Measurements from ENCODE around the gene FRG2C.
A peak's percentile ranks its signal among the peaks of the same experiment; 100 is the strongest.
"Not testable (repeated sequence)": the region's sequence is repeated elsewhere in the genome, so short reads cannot be mapped to it uniquely, and the experiment has no call there.

The FRG2C gene

DNA sequence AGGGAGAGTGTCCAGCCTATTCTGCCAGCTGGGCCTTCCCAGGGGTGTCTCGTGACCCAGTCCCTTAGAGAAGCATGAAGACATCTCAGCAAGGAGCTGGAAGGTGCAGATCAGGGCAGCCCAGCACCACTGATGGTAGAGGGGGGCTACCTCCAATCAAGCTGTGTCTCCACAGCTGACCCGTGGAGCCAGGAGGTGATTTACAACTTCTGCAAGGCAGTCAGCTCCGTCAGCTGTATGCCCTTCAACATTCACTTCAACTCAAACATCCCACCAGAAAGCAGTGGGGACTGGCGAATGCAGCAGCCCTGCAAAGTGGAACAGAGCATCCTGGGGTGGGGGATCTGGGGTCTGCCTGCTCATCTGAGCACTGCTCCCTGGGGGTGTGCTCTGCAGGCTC lies 32.6 kb upstream of the FRG2C start:
- Histone ChIP-seq H3K9ac (ENCODE audit: low read length) (no peak overlapping the region), H4K20me1 (ENCODE audit: insufficient read depth, low read length) (no peaks in the 10 kb centered on the region), H3K4me3 (ENCODE audit: low read length) (no peak overlapping the region), H3K4me1 (ENCODE audit: low read length) (no peaks in the 10 kb centered on the region), H3F3A (ENCODE audit: insufficient read depth, low read length) (no peaks in the 10 kb centered on the region), H3K27me3 (replicated peaks; ENCODE audit: insufficient read depth, low read length) (no peaks in the 10 kb centered on the region), H3K79me2 (ENCODE audit: low read length) (no peaks in the 10 kb centered on the region), H2AFZ (ENCODE audit: low read length) (no peak overlapping the region), H3K4me2 (ENCODE audit: low read depth, low read length) (no peak overlapping the region), H3K9me3 (replicated peaks; ENCODE audit: insufficient read depth, low read length) (no peaks in the 10 kb centered on the region), H3K27ac (ENCODE audit: low read length) (peak overlapping the region; percentile 25; the same call in 1 of the 2 replicates), H3K36me3 (replicated peaks; ENCODE audit: insufficient read depth, low read length) (no peaks in the 10 kb centered on the region), H3K9me2 (replicated peaks; ENCODE audit: insufficient read depth, low read length) (no peaks in the 10 kb centered on the region)
- TF ChIP-seq EZH2 (optimal IDR thresholded peaks at IDR 0.05; ENCODE audit: low read depth, low read length) (no peak), EZH2phosphoT487 (IDR thresholded peaks at IDR 0.05; ENCODE audit: low read length) (no peak)
- TF ChIP-seq, protein P1, sequence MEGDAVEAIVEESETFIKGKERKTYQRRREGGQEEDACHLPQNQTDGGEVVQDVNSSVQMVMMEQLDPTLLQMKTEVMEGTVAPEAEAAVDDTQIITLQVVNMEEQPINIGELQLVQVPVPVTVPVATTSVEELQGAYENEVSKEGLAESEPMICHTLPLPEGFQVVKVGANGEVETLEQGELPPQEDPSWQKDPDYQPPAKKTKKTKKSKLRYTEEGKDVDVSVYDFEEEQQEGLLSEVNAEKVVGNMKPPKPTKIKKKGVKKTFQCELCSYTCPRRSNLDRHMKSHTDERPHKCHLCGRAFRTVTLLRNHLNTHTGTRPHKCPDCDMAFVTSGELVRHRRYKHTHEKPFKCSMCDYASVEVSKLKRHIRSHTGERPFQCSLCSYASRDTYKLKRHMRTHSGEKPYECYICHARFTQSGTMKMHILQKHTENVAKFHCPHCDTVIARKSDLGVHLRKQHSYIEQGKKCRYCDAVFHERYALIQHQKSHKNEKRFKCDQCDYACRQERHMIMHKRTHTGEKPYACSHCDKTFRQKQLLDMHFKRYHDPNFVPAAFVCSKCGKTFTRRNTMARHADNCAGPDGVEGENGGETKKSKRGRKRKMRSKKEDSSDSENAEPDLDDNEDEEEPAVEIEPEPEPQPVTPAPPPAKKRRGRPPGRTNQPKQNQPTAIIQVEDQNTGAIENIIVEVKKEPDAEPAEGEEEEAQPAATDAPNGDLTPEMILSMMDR (IDR thresholded peaks at IDR 0.05; ENCODE audit: low read length), result no peak
- DNase-seq, result no peak

DNA sequence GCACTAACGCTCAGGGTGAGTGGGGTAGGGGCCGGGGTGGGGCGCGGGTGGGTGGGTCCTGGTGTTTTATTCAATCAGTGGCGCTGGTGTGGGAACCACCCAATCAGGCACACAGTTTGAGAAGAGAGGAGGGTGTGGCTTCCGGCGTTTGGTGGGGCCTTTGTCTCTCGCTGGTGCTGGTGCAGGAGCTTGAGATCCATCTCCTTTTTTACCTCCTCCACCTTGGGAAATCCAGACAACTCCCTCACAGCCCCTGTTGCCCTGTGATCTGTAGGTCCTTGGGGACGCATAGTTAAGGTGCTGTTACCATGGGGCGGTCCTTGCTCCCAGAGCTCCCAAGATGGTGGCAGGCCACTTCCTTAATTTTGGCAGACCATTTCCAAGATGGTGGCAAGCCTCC lies 25.2 kb upstream of the FRG2C start:
- not testable (repeated sequence) for H3F3A ChIP-seq (ENCODE audit: insufficient read depth, low read length); H4K20me1 ChIP-seq (ENCODE audit: insufficient read depth, low read length); H3K4me2 ChIP-seq (ENCODE audit: low read depth, low read length); H3K9me2 ChIP-seq (replicated peaks; ENCODE audit: insufficient read depth, low read length); H3K9ac ChIP-seq (ENCODE audit: low read length); H3K36me3 ChIP-seq (replicated peaks; ENCODE audit: insufficient read depth, low read length); H3K27me3 ChIP-seq (replicated peaks; ENCODE audit: insufficient read depth, low read length); H3K4me3 ChIP-seq (ENCODE audit: low read length); H3K4me1 ChIP-seq (ENCODE audit: low read length); H2AFZ ChIP-seq (ENCODE audit: low read length); H3K9me3 ChIP-seq (replicated peaks; ENCODE audit: insufficient read depth, low read length); DNase-seq; H3K27ac ChIP-seq (ENCODE audit: low read length)
- peaks cover 11% of the 10 kb centered on the region for H3K79me2 ChIP-seq (ENCODE audit: low read length)

DNA sequence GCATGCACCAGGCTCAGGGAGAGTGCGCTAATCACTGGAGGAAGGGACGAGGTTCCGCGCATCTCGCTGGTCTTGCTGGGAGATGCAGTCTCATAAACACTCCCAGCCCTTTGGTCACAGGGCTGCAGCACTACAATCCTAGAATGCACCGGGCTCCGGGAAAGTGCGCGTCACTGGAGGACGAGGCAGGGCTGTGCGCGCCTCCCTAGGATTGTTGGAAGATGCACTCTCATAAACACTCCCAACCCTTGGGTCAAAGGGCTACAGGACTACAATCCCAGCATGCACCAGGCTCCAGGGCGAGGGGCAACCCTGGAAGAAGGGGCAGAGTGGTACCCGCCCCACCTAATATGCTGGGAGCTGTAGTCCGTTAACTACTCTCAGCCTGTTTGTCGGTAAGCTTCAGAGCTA lies 23.0 kb upstream of the FRG2C start:
- Histone ChIP-seq H2AFZ (ENCODE audit: low read length) (peak overlapping the region; percentile 69), H3K27ac (ENCODE audit: low read length) (peak overlapping the region; percentile 79; the same call in 1 of the 2 replicates), H3K79me2 (ENCODE audit: low read length) (peaks cover 11% of the 10 kb centered on the region), H3K9ac (ENCODE audit: low read length) (peak overlapping the region; percentile 73), H3K4me2 (ENCODE audit: low read depth, low read length) (peak overlapping the region; percentile 78), H3K4me3 (ENCODE audit: low read length) (peak overlapping the region; percentile 82)
- H3F3A ChIP-seq (ENCODE audit: insufficient read depth, low read length); H3K4me1 ChIP-seq (ENCODE audit: low read length); H3K27me3 ChIP-seq (replicated peaks; ENCODE audit: insufficient read depth, low read length); H3K36me3 ChIP-seq (replicated peaks; ENCODE audit: insufficient read depth, low read length); H4K20me1 ChIP-seq (ENCODE audit: insufficient read depth, low read length); H3K9me3 ChIP-seq (replicated peaks; ENCODE audit: insufficient read depth, low read length); H3K9me2 ChIP-seq (replicated peaks; ENCODE audit: insufficient read depth, low read length): not testable (repeated sequence)
- DNase-seq, result peak; percentile 85

DNA sequence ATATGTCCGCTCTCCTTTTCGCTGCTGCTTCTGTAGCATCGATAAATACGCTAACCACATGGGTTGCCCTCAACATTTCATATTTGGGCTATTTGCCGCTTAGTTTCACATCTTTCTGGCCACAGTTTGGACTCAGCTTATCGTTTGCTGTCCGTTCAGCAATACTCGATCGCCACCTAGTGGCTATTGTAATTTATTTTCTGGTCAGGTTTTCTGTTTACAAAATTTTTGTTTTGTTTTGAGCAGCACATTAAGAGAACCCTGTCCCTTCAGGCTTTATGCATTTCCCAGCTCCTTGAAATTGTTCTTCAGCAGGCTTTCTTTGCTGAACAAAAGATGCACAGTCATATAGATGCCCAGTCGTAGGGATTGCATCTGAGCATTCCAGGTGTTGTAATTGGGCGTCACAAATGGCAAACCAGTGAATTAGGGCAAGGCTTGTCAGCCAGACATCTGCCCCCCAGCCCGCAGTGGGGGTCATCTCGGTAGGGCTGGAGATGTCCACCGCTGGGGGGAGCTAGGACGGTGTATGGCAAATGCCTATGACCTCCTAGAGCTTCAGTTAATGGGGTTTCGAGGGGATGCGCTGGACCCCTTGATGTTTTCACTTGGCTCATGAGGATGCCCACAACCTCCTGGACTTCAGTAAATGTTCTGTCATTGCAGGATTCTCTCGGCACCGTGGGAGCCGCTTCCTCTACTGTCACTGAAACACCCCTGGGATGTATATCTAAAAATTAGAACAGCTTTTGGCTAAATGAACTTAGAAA lies 20.9 kb upstream of the FRG2C start:
- Histone ChIP-seq H3K4me2 (ENCODE audit: low read depth, low read length) (peak overlapping the region; percentile 55; the same call in 1 of the 2 replicates), H3K4me3 (ENCODE audit: low read length) (peak overlapping the region; percentile 82), H3K79me2 (ENCODE audit: low read length) (peaks cover 11% of the 10 kb centered on the region), H3K27ac (ENCODE audit: low read length) (peak overlapping the region; percentile 79; the same call in 1 of the 2 replicates)
- TF ChIP-seq, protein P1 (IDR thresholded peaks at IDR 0.05; ENCODE audit: low read length), result peak; percentile 46; the same call in 1 of the 2 replicates
- H3K9ac ChIP-seq (ENCODE audit: low read length); H3K9me3 ChIP-seq (replicated peaks; ENCODE audit: insufficient read depth, low read length); H3K36me3 ChIP-seq (replicated peaks; ENCODE audit: insufficient read depth, low read length); H3K9me2 ChIP-seq (replicated peaks; ENCODE audit: insufficient read depth, low read length); H4K20me1 ChIP-seq (ENCODE audit: insufficient read depth, low read length); H3F3A ChIP-seq (ENCODE audit: insufficient read depth, low read length); H3K4me1 ChIP-seq (ENCODE audit: low read length); H3K27me3 ChIP-seq (replicated peaks; ENCODE audit: insufficient read depth, low read length); H2AFZ ChIP-seq (ENCODE audit: low read length): not testable (repeated sequence)
- DNase-seq, result peak; percentile 87

DNA sequence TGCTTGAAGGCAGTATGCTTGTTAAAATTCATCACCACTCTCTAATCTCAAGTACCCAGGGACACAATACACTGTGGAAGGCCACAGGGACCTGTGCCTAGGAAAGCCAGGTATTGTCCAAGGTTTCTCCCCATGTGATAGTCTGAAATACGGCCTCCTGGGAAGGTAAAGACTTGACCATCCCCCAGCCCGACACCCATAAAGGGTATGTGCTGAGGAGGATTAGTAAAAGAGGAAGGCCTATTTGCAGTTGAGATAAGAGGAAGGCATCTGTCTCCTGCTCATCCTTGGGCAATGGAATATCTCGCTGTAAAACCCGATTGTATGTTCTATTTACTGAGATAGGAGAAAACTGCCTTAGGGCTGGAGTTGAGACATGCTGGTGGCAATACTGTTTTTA lies 18.6 kb upstream of the FRG2C start:
- not testable (repeated sequence) for H3K27me3 ChIP-seq (replicated peaks; ENCODE audit: insufficient read depth, low read length); H4K20me1 ChIP-seq (ENCODE audit: insufficient read depth, low read length); H3K9ac ChIP-seq (ENCODE audit: low read length); H3K9me2 ChIP-seq (replicated peaks; ENCODE audit: insufficient read depth, low read length); H3F3A ChIP-seq (ENCODE audit: insufficient read depth, low read length); DNase-seq; H2AFZ ChIP-seq (ENCODE audit: low read length); H3K36me3 ChIP-seq (replicated peaks; ENCODE audit: insufficient read depth, low read length); H3K4me3 ChIP-seq (ENCODE audit: low read length); H3K4me2 ChIP-seq (ENCODE audit: low read depth, low read length); H3K4me1 ChIP-seq (ENCODE audit: low read length); H3K9me3 ChIP-seq (replicated peaks; ENCODE audit: insufficient read depth, low read length); H3K27ac ChIP-seq (ENCODE audit: low read length)
- peaks cover 11% of the 10 kb centered on the region for H3K79me2 ChIP-seq (ENCODE audit: low read length)
